HG02870 (cell line): ENCODE measurements around the gene TMEM204.

Source experiments
- ATAC-seq: cut with Tn5 transposase; IDR thresholded peaks from one replicate; pipeline ENCODE4 v1.9.1; 2021; ENCODE audit warnings: mild to moderate bottlenecking, moderate library complexity; ENCODE audit not compliant: unreplicated experiment

Gene TMEM204

GRCh38 chr16:1553946-1554825 is 20.7 kb downstream of the TMEM204 start:
- ATAC-seq = no peak

GRCh38 chr16:1554826-1555445 is 21.5 kb downstream of the TMEM204 start:
- no peak for ATAC-seq

- no peak for ATAC-seq
Measured at GRCh38 chr16:1556254-1556653, 22.8 kb downstream of the TMEM204 start.

GRCh38 chr16:1557074-1557473 is 23.6 kb downstream of the TMEM204 start:
- ATAC-seq = no peak

GRCh38 chr16:1557576-1557975 is 24.1 kb downstream of the TMEM204 start:
- no peak for ATAC-seq

- no peak for ATAC-seq
Measured at GRCh38 chr16:1559446-1559975, 26.0 kb downstream of the TMEM204 start.

GRCh38 chr16:1560153-1560552 is 26.7 kb downstream of the TMEM204 start:
- ATAC-seq = no peak

- ATAC-seq = no peak
Measured at GRCh38 chr16:1560866-1561265, 27.4 kb downstream of the TMEM204 start.

GRCh38 chr16:1561266-1561665 is 27.8 kb downstream of the TMEM204 start:
- no peak for ATAC-seq

- no peak for ATAC-seq
Measured at GRCh38 chr16:1561836-1562235, 28.4 kb downstream of the TMEM204 start.

GRCh38 chr16:1563786-1564185 is 30.3 kb downstream of the TMEM204 start:
- ATAC-seq = no peak

GRCh38 chr16:1564325-1564724 is 30.9 kb downstream of the TMEM204 start:
- no peak for ATAC-seq

- no peak for ATAC-seq
Measured at GRCh38 chr16:1565083-1565805, 31.8 kb downstream of the TMEM204 start.

GRCh38 chr16:1567988-1568387 is 34.5 kb downstream of the TMEM204 start:
- no peak for ATAC-seq

- no peak for ATAC-seq
Measured at GRCh38 chr16:1571012-1571671, 37.7 kb downstream of the TMEM204 start.

GRCh38 chr16:1572673-1573072 is 39.2 kb downstream of the TMEM204 start:
- ATAC-seq = no peak

- ATAC-seq = no peak
Measured at GRCh38 chr16:1573301-1573700, 39.8 kb downstream of the TMEM204 start.

- no peak for ATAC-seq
Measured at GRCh38 chr16:1575578-1575977, 42.1 kb downstream of the TMEM204 start.

- ATAC-seq = no peak
Measured at GRCh38 chr16:1579214-1579613, 45.7 kb downstream of the TMEM204 start.

GRCh38 chr16:1580256-1580655 is 46.8 kb downstream of the TMEM204 start:
- ATAC-seq = no peak

GRCh38 chr16:1580956-1581355 is 47.5 kb downstream of the TMEM204 start:
- no peak for ATAC-seq
